ENCODE results near the gene MYBPH. TPM values are rescaled to one million over a fixed set of nuclear protein-coding genes. Genes with fewer than 3 reads are reported as not detected.

Gene MYBPH
- total RNA-seq, 4 donors from 2014 or later: not detected

DNA sequence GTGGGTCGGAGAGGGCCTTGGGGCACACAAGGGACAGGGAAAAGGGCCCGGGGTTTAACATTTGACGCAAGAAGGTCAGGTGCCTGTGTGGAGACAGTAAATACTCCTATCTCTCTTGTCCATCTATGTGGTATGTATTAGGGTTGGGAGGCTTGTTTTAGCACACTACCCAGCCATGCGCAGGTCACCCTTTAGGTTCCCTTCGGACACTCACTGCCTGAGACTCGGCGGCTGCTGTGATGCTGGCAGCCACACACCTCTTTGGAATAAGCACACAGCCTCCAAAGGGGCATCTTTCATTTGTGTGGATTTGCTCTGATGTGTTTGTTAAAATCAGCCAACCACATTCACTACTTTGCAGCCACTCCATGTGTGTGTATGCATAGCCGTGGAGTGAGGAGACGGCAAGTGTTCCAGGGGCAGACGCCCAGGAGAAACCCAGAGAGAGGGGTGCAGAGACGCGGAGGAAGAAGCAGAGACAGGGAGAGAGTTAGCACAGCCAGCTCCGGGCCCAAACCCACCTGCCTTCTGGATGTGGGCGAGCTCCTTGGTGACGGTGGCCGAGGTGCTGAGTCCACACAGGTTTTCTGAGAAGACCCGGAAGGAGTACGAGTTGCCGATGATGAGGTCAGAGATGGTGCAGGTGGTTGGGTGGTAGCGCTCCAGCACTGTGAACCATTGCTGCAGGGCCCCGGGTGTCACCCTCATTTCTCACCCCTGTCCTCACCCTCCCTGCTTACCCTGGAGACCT, 5.7 kb downstream of the MYBPH start:
- TF ChIP-seq, protein P1, sequence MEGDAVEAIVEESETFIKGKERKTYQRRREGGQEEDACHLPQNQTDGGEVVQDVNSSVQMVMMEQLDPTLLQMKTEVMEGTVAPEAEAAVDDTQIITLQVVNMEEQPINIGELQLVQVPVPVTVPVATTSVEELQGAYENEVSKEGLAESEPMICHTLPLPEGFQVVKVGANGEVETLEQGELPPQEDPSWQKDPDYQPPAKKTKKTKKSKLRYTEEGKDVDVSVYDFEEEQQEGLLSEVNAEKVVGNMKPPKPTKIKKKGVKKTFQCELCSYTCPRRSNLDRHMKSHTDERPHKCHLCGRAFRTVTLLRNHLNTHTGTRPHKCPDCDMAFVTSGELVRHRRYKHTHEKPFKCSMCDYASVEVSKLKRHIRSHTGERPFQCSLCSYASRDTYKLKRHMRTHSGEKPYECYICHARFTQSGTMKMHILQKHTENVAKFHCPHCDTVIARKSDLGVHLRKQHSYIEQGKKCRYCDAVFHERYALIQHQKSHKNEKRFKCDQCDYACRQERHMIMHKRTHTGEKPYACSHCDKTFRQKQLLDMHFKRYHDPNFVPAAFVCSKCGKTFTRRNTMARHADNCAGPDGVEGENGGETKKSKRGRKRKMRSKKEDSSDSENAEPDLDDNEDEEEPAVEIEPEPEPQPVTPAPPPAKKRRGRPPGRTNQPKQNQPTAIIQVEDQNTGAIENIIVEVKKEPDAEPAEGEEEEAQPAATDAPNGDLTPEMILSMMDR (IDR thresholded peaks at IDR 0.05; ENCODE audit: low read depth): no peak

DNA sequence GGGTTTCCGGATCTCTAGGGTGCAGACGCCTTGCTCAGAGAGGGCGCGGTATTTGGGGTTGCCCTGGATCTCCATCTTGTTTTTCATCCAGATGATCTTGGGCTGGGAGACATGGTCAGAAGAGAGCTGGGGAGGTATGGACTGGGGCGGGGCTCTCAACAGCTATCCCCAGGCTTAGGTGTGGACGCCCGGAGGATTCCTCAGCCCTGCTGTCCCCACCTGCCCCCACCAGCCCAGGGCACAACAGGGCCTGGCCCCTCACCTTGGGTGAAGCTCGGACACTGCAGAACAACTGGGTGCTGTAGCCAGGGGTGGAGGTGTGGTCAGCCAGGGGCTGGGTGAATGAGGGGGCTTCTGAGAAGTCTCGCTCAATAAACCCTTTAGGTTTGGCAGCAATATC, 6.6 kb downstream of the MYBPH start:
- TF ChIP-seq, protein P1 (IDR thresholded peaks at IDR 0.05; ENCODE audit: low read depth): no peak

DNA sequence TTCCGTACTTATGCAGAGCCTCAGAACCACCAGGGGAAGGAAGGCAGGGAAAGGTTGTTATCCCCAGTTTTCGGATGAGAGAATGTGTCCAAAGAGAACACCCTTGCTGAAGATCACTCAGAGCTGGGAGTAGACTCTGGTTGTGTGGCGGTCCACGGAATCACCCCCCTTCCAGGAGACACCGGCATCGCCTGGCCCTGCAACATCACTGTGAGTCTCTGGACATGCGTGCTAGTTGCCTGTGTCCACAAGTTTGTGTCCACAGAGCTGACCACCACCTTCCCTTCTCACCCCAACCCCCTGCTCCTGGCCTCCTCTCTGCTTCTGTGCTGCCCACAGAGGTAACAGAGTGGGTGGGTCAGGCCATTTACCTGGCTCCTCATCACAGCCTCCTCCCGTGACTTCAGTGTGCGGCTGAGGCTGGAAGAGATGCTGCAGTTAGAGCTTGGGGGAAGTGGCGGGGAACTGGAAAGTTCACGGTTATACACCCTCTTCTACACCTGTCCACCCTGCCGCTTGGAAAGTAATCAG, 7.3 kb downstream of the MYBPH start:
- TF ChIP-seq, protein P1 (IDR thresholded peaks at IDR 0.05; ENCODE audit: low read depth): no peak

DNA sequence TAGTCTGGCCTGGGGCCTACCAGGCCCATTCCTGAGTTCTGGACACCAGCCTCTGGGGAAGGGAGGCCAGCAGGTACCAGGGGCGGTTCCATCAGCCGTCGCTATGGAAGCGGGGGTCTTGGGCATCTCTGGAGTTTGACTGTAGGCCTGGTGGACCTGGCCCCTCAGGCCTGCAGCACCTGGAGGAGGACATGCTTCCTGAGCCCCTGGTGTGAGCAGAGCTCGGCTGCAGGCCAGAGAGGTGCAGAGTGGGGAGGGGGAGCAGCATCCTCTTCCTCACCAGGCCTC, 7.8 kb downstream of the MYBPH start:
- TF ChIP-seq, protein P1 (IDR thresholded peaks at IDR 0.05; ENCODE audit: low read depth): no peak

DNA sequence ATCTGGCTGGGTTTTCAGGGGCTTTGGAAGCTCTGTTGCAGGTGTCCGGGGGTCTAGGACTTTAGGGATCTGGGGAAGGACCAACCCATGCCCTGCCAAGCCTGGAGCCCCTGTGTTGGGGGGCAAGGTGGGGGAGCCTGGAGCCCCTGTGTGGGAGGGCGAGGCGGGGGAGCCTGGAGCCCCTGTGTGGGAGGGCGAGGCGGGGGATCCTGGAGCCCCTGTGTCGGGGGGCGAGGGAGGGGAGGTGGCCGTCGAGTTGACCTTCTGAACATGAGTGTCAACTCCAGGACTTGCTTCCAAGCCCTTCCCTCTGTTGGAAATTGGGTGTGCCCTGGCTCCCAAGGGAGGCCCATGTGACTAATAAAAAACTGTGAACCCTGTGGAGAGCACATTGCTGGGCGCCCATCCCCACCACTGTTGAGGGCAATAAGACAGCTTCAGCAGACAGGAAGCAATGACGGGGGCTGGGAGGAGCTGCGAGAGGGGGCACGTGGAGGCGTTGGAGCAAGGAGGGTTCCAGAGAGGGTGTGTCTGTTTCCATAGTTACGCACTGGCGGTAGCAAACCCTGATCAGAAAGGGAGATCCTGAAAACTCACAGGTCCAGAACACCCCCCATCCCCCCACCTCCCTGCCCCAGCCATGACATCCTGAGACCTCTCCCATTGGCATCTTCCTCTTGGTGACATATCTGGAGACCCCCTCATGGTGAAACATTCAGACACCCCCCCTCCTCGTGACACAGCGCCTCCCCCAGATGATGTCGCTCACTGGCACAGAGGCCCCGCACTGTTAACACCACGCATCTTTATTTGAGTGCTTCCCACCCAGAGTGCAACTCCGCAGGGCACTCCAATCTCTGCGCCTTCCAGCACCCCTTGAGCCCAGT, 8.4 kb downstream of the MYBPH start:
- TF ChIP-seq, protein P1 (IDR thresholded peaks at IDR 0.05; ENCODE audit: low read depth): no peak

DNA sequence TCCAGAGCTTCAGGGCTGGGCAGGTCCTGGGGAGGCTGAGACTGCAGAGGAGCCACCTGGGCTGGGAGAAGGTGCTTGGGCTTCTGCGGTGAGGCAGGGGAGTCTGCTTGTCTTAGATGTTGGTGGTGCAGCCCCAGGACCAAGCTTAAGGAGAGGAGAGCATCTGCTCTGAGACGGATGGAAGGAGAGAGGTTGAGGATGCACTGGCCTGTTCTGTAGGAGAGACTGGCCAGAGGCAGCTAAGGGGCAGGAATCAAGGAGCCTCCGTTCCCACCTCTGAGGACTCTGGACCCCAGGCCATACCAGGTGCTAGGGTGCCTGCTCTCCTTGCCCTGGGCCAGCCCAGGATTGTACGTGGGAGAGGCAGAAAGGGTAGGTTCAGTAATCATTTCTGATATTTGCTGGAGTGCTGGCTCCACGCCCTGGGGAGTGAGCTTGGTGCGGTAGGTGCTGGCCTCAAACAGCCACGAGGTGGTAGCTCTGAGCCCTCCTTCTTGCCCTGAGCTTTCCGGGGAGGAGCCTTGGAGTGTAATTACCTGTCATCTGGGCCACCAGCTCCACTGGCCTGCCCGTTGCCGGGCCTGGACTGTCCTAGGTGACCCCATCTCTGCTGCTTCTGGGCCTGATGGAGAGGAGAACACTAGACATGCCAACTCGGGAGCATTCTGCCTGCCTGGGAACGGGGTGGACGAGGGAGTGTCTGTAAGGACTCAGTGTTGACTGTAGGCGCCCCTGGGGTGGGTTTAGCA, 9.3 kb downstream of the MYBPH start:
- TF ChIP-seq, protein P1 (IDR thresholded peaks at IDR 0.05; ENCODE audit: low read depth): no peak

DNA sequence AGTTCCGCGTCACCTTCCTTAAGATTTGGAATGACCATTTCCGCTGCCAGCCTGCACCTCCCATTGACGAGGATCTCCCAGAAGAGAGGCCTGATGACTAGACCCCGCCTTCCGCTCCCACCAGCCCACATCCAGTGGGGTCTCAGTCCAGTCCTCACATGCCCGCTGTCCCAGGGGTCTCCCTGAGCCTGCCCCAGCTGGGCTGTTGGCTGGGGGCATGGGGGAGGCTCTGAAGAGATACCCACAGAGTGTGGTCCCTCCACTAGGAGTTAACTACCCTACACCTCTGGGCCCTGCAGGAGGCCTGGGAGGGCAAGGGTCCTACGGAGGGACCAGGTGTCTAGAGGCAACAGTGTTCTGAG, 9.8 kb downstream of the MYBPH start:
- TF ChIP-seq, protein P1 (IDR thresholded peaks at IDR 0.05; ENCODE audit: low read depth): no peak

Data from subcutaneous adipose tissue (tissue), 4 donors.